ENCODE results near the gene VOPP1.
"Not testable (repeated sequence)": the region's sequence is repeated elsewhere in the genome, so short reads cannot be mapped to it uniquely, and the experiment has no call there.

The VOPP1 gene

DNA sequence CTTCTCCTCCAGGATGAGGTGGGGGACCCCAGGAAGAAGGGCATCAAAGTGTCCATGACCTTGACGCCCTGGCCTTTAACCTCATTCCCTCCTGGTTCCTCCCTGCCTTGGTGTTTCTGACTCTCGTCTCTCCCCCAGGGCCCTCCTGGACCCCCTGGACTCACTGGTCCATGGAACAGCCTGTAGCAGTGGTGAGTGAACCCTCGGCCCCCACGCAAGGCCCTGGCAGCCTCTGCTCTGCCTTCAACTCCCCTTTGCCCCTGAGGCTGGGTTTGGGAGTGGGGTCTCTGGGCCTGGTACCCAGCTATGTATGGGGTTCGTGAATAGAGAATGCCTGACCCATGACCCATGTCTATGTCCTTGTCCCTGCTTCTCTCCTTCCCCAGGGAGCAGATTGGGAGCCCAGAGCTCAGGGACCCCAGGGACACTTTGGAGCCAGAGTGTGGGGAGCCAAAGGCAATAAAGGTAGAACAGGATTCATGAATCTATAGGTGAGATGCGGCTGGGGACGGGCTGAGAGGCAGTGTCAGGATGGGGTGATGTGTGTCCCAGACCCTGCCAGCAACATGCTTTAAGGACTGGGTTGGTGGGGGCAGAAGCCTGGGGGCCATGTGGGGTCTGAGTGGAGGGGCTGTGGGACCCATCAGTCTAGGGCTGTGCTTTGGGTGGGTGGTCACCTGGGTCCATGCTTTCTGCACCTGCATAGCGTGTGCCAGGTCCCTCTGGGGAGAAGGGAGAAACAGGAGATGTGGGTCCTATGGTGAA lies 18.4 kb upstream of the VOPP1 start:
- no peak overlapping the region for H3K4me3 ChIP-seq (replicated peaks in 1 of 2; ENCODE audit: low read depth in 2 of 2, low read length in 2 of 2)
- TF ChIP-seq CTCF (IDR thresholded peaks at IDR 0.05; ENCODE audit: low read depth, low read length): no peak
- no peak for DNase-seq (ENCODE audit: low read depth in 2 of 2)

GRCh38 chr7:55589905-55590304 lies 17.6 kb upstream of the VOPP1 start:
- H3K4me3 ChIP-seq (replicated peaks in 1 of 2; ENCODE audit: low read depth in 2 of 2, low read length in 2 of 2): no peak overlapping the region
- no peak for TF ChIP-seq CTCF (IDR thresholded peaks at IDR 0.05; ENCODE audit: low read depth, low read length)
- DNase-seq (ENCODE audit: low read depth in 2 of 2): no peak

- H3K4me3 ChIP-seq (replicated peaks in 1 of 2; ENCODE audit: low read depth in 2 of 2, low read length in 2 of 2): no peak overlapping the region
- DNase-seq (ENCODE audit: low read depth in 2 of 2): no peak
- TF ChIP-seq CTCF (IDR thresholded peaks at IDR 0.05; ENCODE audit: low read depth, low read length): no peak
Observed at GRCh38 chr7:55588976-55589604, 16.8 kb upstream of the VOPP1 start.

GRCh38 chr7:55588379-55588699 lies 16.0 kb upstream of the VOPP1 start:
- H3K4me3 ChIP-seq (replicated peaks in 1 of 2; ENCODE audit: low read depth in 2 of 2, low read length in 2 of 2): no peak overlapping the region
- DNase-seq (ENCODE audit: low read depth in 2 of 2): no peak
- no peak for TF ChIP-seq CTCF (IDR thresholded peaks at IDR 0.05; ENCODE audit: low read depth, low read length)

DNA sequence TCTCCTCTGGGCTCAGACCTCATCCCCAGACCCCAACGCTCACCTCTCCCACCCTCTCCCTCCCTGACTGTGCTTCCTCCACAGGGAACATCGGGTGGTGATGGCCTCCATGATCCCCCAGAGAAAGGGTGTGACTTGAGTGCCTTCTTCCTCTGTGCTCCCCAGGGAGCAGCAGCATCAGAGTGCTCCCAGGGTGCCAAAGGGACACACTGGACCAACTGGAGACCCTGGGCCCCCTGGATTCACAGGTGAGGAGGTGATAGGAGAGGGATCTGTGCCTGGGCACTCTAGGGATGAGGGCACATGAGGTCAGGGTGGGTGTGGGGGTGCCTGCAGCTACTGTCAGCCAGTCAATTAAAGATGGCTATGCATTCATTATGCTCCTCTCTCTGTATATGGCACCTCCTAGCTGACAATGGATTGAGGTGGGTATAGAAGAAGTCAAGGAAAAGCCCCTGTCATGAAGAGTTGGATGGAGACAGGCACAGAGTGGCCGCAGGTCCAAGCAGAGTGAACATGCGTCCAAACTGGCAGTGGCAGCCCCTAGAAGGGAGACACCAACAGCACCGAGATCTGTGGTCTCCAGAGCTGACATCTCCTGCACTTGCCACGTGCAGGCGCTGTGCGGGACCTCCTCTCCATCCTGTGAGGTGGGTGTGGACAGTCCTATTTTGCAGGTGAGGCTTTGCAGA lies 15.5 kb upstream of the VOPP1 start:
- TF ChIP-seq CTCF (IDR thresholded peaks at IDR 0.05; ENCODE audit: low read depth, low read length): no peak
- DNase-seq (ENCODE audit: low read depth in 2 of 2): no peak
- no peak overlapping the region for H3K4me3 ChIP-seq (replicated peaks in 1 of 2; ENCODE audit: low read depth in 2 of 2, low read length in 2 of 2)

DNA sequence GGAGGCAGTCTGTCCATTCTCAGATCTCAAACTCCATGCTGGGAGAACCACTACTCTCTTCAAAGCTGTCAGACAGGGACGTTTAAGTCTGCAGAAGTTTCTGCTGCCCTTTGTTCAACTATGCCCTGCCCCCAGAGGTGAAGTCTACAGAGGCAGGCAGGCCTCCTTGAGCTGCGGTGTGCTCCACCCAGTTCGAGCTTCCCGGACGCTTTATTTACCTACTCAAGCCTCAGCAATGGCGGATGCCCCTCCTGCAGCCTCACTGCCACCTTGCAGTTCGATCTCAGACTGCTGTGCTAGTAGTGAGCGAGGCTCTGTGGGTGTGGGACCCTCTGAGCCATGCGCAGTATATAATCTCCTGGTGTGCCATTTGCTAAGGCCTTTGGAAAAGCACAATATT lies 10.4 kb upstream of the VOPP1 start:
- H3K4me3 ChIP-seq (replicated peaks in 1 of 2; ENCODE audit: low read depth in 2 of 2, low read length in 2 of 2); DNase-seq (ENCODE audit: low read depth in 2 of 2): not testable (repeated sequence)

DNA sequence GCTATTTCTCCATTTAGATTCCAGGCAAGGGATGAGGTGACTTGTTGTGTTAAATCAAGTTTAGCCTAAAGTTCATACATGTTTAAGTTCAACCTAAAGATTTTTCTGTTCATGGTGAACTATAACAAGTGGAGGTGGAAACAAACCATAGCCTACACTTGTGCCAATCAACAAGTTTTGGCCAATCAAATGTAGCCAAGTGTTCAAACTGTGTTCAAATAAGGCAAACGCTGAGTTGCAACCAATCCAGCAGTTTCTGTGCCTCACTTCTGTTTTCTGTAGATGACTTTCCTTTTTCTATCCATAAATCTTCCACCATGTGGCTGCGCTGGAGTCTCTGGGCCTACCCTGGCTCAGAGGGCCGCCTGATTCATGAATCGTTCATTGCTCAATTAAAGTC lies 4.5 kb upstream of the VOPP1 start:
- no peak overlapping the region for H3K4me3 ChIP-seq (replicated peaks in 1 of 2; ENCODE audit: low read depth in 2 of 2, low read length in 2 of 2)
- no peak for DNase-seq (ENCODE audit: low read depth in 2 of 2)
- TF ChIP-seq CTCF (IDR thresholded peaks at IDR 0.05; ENCODE audit: low read depth, low read length): no peak

Measured in cardiac fibroblast (primary cell).